Left renal cortex interstitium (tissue), 4 donors: Measurements from ENCODE around the gene KANK2. TPM values are rescaled to one million over a fixed set of nuclear protein-coding genes. Genes with fewer than 3 reads are reported as not detected.

Experiments
- DNase-seq, 4 donors: peaks; one replicate each; pipeline ENCODE4 v3.0.0-alpha.2; 2013; ENCODE audit warnings: low read depth in 4 of 4, low spot score in 2 of 4, missing footprints in 1 of 4
- polyA plus RNA-seq, 4 donors: library from polyadenylated mRNA; unstranded; fragments of 120-200 nt; gene quantifications; one replicate each; pipeline ENCODE4 v1.2.1, GENCODE V29; 2013; ENCODE audit not compliant: insufficient read length in 4 of 4

KANK2 gene
- 100 to 1,000 TPM; 114 to 142 (median 133) TPM for polyA plus RNA-seq

DNA sequence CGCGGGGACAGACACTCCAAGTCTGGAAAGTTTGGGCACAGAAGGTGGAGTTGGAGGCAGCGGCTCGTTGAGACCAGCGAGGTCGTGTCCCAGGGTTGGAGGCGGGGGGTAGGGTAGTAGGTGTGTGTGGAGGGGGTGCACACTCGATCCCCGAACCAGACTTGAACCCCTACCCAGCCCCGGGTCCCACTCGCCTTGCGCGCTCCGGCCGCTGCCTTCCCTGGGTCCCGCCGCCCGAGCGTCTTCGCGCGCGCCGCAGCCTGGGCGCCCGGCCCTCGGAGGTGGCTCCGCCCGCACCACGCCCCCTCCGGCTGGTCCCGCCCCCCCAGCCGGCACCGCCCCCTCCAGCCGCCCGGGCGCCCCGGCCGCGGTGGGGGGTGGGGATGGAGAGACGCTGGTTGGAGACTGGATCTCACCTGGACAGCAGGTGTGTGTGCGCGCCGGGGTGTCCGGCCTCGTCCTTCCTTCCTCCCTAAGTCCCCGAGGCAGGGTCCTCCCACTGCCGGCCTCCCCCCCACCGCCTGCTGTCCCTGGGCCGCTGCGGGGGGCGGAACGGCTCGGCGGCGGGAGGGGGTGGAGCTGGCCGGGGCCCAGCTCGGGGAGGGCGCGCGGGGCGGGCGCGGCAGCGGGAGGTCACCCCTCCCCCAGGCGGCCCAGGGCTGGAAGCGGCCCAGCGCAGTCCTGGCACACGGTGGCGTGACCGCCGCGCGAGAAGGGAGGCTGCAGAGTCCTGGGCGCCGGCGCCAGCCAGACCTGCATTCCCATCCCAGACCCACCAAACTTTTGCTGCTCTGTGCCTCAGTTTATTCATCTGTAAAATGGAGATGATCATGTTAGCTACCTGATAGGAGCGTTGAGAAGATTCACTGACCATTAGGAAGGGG, at the start of gene KANK2:
Gene KANK2, minus strand, starts transcription at position 255 of the 884 bp plus-strand sequence. CDS start 3,034 bp downstream, outside the sequence.
- DNase-seq: peak; percentile 53 to 72 (median 64)

DNA sequence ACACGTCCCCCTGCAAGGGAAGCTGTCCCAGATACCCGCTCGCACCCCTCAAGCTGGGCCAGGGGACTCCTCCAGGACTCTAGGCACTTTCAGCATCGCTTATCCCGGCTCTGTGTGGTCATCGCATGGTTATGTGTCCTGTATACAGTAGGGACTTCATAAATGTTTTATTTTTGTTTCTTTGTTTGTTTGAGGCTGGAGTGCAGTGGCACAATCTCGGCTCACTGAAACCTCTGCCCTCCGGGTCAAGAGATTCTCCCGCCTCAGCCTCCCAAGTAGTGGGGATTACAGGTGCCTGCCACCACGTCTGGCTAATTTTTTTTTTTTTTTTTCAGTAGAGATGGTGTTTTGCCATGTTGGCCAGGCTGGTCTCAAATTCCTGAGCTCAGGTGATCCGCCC, 49.6 kb upstream of the KANK2 start:
- no peak for DNase-seq

DNA sequence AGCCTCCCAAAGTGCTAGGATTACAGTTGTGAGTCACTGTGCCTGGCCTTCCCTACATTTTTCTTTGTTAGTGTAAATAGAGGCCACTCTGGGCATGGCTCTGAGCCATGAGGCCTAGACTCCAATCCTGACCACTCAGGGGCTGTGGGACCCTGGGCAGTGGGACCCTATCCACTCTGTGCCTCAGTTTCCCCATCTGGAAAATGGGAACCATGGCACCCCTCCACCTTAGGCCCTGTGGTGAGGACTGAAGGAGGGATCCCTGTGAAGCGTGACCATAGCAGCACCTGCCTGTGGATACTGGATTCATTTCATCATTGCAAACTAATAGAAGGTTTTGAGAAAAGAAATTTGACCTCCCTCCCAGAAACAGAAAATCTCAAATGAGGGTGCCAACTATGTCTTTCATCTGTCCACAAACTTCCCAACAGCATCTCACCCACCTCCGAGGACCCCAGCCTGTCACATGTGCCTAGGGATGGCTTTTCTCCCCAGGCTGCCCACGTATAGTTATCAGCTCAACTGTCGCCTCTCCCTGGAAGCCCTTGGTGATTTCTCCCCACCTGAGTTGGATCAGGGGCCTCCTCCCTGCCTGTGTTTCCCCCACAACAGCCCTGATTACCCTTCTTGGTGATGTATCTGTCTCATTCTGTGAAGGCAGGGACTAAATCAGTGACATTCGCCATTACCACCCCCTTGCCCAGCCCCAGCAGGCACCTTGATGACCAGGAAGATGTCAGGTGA, 47.7 kb upstream of the KANK2 start:
- DNase-seq: no peak

DNA sequence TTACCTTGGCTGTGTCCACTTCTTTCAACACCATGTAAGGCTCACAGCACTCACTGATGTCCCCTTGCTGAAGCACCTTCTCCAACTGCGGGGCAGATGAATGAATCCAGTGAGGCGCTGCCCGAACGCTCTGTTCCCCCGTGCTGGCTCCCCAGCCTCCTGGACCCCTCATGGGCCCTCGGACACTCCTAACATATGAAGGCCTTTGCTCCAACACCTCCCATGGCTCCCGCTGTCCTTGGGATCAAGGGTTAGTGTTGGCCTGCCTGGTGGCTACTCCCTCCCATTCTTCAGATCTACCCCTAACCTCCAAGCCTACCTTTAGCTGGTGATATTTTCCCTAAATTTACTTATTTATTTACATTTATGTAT, 46.4 kb upstream of the KANK2 start:
- DNase-seq: no peak

DNA sequence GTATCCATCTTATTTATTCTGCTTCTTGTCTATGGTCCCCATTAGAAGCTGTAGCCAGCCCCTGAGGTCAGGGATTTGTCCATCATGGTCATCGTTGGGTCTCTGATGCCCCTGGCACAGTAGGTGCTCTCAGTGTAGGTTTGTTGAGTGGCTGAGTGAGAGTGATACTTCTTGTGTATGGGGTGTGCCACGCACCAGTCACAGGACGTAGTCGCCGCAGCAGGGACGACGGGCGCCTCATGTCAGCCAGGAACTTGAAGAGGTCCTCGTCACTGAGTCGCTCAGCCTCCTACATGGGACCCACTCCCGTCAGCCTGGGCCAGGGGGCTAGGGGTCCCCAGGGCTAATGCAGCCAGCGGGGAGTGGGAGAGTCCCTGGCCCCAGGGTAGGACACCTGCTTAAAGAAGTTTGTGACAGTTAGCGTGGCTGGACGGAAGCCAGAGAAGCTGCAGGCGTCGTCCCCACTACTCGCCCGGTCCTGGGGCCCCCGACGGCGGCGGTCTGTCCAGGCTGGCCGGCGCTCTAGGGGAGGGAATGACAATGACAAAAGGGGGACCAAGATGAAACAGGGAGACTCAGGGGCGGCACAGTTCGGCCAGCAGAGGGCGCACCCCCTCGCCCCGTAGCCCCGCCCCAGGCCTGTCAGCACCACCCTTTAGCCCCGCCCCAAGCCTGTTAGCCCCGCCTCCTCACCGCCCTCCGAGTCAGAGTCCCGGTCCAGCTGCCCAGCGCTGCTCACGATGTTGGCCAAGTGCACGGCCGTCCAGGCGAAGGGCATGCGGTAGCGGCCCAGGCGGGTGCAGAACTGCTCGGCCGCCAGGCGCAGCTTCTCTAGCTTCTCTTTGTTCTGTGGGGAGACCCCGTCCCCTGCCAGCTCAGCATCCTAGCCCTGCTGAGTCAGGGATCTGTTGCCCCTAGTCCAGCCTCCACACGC, 45.8 kb upstream of the KANK2 start:
- peak in 2 of 4 donors; percentile 62 to 71 for DNase-seq

DNA sequence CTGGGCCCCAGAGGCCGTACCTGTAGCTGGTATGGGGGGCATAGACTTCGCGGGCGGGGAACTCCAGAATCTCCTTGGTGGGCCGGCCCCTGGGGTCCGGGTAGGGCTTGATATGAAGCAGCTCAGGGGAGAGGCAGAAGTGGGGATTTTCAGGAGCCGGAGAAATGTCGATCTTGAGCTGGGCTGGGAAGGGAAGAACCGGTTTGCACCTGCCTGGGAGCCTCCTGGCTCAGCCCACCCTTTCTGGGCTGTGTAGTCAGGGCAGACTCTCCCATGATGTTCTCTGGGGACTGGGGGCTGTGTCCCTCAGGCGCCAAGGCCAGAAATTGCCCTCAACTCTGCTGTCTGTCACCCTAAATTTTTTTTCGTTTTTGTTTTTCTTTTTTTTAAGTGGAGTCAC, 44.7 kb upstream of the KANK2 start:
- no peak for DNase-seq

DNA sequence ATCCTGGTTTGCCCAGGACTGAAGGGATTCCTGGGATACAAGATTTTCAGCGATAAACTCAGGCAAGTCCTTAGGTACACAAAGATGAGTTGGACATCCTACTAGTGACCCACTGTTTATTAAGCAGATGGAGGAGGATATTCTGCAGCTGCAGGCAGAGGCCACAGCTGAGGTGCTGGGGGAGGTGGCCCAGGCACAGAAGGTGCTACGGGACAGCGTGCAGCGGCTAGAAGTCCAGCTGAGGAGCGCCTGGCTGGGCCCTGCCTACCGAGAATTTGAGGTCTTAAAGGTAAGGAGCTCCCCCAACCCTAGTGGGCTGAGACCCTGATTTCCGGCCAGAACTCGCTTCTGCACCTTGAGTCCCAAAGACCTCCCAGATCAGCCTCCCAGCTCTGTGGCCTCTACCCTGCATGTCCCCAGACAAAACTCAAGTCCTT, 42.7 kb upstream of the KANK2 start:
- DNase-seq: no peak

DNA sequence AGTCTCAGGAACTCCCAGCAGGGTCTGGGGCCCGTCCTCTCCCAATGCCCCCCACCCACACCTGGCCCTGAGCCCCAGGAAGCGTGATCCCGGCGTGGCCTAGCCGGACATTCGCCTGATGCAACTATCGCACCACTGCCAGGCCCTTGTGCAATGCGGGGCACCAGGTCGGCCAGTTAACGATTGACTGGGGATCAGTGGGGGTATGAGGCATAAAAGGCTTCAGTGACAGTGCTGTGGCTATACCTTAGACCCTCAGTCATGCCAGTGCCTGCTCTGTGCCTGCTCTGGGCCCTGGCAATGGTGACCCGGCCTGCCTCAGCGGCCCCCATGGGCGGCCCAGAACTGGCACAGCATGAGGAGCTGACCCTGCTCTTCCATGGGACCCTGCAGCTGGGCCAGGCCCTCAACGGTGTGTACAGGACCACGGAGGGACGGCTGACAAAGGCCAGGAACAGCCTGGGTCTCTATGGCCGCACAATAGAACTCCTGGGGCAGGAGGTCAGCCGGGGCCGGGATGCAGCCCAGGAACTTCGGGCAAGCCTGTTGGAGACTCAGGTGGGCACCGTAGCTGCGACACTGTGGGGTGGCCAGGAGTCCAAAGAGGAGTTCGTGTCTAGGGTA, 42.1 kb upstream of the KANK2 start, which contains the start of gene ANGPTL8:
Gene ANGPTL8, plus strand, starts transcription at position 243 of the 624 bp plus-strand sequence. Its CDS starts 19 bp downstream, at position 262.
- DNase-seq: no peak

DNA sequence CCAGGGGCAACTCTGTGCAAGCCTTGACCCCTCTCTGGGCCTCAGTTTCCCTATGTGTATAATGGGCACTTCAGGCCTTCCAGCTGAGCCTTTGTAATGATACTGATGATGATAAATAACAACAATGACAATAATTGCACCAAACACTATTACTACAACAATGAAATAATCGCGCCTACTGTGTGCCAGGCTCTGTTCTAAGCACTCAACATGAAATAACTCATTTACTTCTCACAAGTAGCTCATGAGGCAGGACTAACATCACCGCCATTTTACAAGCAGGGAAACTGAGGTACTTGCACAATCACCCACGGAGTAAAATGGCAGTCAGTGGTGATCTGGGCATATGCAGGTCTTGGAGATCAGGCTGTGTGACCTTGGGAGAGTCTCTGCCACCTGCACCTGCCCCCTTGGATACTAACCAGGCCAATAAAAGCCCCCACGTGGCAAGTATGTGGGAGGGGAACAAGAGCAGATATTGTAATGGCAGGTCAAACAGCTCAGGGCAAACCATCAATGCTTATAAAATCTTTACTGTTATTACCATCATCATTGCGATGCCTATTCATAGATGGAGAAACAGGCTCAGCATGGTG, 41.5 kb upstream of the KANK2 start:
- no peak for DNase-seq

DNA sequence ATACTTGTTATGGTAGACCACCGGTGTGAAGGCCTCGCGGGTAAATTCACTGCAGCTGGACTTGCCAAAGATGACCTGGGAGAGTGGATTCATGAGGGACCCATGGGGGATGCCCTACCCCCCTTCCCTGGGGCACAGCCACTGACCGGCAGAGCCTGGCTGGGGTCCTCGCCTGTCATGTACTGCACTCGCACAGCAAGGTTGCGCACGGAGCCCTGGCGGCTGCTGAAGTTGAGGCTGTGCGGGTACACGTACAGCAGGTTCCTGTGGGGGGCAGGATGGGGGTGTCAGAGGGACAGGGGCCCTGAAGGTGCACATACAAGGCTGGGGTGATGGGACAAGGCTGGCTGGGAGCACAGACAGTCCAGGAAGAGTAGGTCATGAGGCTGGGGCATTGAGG, 40.7 kb upstream of the KANK2 start:
- no peak for DNase-seq

DNA sequence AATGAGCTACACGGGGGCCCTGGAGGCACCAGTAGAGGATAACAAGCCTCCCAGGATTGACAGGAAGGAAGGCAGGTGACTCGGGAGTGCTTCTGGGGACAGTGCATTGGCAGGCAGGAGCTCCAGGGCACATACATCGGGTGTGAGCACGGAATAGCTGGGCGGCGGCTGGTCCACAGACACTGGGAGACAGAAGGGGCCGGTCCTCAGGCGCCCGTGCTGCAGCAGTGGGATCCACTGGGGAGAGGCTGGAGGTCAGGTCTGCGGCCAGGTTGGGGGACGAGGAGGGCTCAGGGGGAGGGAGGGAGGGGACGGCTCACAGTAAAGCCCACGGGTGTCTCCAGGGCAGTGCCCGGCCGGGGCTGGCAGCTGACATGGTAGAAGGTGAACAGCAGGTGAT, 40.0 kb upstream of the KANK2 start:
- DNase-seq: no peak

DNA sequence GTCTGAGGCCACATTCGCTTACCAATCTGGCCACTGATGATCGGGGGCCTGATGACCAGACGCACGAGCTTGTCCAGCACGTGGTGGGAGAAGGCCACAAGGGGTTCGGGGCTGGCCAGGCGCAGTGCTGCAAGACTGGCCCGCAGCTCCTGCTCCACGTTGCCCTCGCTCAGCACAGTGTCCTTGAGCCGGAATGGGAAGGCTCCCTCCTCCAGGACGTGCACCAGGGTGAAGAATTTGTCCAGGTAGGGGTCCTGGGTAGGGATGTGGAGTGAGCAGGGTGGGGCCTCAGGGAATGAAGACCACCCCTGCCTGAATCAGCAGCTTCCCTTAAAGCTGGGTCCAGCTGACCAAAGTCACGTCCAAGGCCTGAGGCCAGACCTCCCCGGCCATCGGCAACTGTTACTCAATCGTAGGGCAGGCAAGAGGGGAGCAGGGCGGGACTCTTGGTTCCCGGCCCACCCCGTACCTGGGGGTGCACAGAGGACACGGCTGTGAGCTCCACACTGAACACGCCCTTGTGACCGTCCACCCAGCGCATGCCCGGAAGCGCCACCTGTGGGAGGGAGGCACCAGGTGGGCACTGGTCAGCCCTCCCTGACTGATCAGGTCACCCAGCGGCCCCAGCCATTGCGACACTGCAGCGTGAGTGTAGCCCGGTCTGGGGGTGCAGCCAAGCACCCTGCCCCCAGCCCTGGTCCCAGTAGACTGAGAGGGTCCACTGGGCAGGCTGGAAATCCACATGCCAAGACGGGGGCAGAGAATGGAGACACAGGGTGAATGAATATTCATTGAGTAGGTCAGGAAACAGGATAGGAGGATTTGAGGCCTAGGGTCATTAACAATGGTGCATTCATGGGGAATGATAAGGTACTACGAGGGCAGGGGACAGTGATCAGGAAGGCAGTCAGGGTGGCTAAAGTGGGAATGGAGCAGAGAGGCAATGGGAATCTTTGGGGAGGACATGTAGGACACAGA, 39.3 kb upstream of the KANK2 start:
- DNase-seq: no peak

DNA sequence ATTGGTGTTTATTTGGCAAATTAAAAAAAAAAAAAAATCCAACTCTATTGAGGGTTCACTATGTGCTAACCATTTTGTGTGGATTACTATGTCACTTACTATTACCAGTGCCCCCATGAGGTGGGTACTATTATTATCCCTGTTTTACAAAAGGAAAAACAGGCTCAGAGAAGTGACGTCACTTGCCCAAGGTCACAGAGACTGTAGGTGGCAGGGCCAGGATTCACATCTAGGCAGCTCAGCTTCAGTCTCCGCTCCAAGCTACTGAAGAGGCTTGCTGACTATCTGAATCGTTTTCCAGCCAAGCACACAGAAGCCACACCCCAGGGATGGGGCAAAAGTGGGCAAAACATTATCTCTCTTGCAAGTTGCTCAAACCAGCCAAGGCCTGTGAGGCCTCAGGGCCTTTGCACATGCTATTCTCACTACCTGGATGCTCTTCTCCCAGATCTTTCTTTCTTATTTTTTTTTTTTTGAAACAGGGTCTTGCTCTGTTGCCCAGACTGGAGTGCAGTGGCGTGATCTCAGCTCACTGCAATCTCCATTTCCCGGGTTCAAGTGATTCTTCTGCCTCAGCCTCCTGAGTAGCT, 37.2 kb upstream of the KANK2 start:
- no peak for DNase-seq

DNA sequence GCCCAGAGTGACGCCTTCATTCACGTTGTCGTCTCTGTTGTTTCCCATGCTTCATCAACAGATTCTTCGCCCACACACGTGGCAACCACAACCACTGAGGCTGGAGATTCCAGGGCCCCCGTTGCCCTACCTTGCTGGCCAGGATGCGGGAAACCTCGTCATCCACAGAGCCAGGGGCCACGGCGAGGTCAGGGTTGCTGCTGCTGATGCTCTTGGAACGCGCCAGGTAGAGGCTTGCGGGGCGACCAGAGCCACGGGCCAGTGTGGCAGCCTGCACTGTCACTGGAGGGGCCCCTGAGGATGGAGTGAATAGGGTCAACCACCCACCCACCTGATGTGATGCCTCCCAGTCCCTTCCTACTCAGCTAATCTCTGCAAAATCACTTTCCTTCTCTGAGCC, 35.7 kb upstream of the KANK2 start:
- DNase-seq: no peak

DNA sequence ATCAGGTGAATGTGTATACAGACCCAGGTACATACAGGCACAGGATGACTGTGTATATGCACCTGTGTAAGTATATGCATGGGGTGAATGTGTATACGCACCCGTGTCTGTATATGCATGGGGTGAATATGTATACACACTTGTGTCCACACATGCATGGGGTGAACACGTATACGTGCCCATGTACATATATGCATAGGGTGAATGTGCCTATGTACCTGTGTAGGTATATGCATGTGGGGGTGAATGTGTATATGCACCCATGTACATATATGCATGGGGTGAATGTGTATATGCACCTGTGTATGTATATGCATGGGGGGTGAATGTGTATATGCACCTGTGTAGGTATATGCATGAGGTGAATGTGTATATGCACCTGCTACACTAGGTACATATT, 35.2 kb upstream of the KANK2 start:
- DNase-seq: no peak

DNA sequence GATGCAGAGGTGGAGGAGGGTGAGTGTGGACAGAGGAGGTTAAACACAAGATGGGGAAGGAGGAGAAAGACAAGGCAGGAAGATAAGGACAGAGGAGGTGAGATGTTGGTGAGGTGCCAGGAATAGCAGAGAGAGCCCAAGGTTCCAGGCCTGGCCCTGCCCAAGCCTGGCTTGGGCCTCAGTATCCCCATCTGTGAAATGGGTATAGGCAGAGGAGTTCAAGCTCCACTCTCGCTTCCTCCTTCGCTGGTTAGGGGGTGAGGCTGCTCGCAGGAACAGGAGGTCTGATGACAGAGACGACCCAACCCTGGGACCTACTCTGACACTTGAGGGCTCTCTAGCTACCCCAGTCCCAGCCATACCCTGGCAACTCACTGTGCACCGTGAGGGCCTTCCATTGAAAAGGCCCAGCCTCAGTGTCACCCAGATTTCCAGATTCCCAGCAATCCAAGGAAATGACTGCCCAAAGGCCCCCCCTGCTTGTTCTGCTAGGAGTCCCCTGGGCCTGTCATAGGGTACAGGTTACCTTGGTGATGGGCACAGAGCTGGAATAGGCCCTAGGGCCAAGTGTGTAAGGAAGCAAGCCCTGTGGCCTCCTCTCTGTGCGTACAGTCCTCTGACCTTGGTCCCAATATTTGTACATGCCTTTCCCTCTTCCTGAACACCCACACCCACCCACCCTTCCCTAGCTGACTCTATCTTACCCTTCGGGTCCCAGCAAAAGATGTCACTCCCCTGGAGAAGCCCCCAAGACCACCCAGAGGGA, 33.5 kb upstream of the KANK2 start:
- DNase-seq: no peak

DNA sequence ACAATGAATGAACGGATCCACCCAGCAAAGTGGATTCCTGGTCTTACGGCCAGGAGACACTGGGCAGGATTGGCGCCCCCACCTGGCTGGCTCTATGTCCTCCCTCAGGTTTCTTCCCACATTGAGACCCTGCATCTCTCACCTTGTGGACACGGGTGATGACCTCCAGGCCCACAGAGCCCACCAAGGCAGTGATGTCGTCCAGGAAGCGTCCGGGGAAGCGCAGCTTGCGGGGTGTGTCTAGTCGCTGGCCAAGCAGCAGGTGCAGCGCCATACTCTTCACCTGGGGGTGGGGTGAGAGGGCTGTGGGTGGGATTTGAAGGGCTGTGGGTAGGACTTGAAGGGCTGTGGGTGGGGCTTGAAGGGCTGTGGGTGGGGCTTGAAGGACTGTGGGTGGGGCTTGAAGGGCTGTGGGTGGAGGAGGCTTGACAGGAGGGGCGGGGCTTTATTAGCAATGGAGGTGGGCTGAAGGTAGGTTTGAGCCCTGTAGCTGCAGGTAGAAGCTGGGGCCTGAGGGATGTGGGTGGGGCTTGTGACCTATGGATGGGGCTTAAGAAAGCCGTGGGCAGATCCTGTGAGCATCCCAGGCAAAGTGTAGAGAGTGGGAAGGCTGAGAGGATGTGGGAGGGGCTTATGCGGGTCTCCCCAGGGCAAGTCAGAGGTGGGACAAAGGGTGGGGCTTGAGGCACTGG, 30.0 kb upstream of the KANK2 start:
- no peak for DNase-seq
